Neutrophil (primary cell): ENCODE data around the gene ZKSCAN3.

Source experiments
- H3K27ac ChIP-seq: fragments of 200-600 bp; sonication (generic); 2 replicates; pipeline ENCODE4 v1.5.1; 2016; ENCODE audit warnings: mild to moderate bottlenecking, moderate library complexity
- H3K27me3 ChIP-seq: fragments of 200-600 bp; sonication (generic); 2 replicates; pipeline ENCODE4 v1.6.0; 2016; ENCODE audit warnings: mild to moderate bottlenecking
- H3K36me3 ChIP-seq: fragments of 200-600 bp; sonication (generic); 2 replicates; pipeline ENCODE4 v1.5.1; 2017
- H3K4me1 ChIP-seq, 2 experiments: fragments of 200-600 bp in 1 of 2; sonication (generic) in 1 of 2; 1 replicate in 1 of 2; 2 replicates in 1 of 2; pipeline versions ENCODE4 v1.5.1 to v1.6.1; 2013 to 2016; ENCODE audit warnings: low read depth in 1 of 2, low read length in 1 of 2, mild to moderate bottlenecking in 1 of 2, moderate library complexity in 1 of 2; ENCODE audit not compliant: control insufficient read depth in 1 of 2, insufficient read depth in 1 of 2
- H3K4me3 ChIP-seq, 2 experiments: fragments of 200-600 bp in 1 of 2; sonication (generic) in 1 of 2; 1 replicate in 1 of 2; 2 replicates in 1 of 2; pipeline ENCODE4 v1.5.1; 2013 to 2016; ENCODE audit warnings: low read depth in 1 of 2, low read length in 1 of 2, mild to moderate bottlenecking in 1 of 2, moderate library complexity in 1 of 2
- H3K9me3 ChIP-seq: fragments of 200-600 bp; sonication (generic); 2 replicates; pipeline ENCODE4 v1.5.1; 2016
- CTCF ChIP-seq: fragments of 200-600 bp; sonication (generic); IDR thresholded peaks from 2 replicates; pipeline ENCODE4 v1.5.1; 2016; ENCODE audit warnings: antibody characterized with exemption

ZKSCAN3 gene

GRCh38 chr6:28408076-28408802 lies 58.5 kb downstream of the ZKSCAN3 start:
- H3K4me3 ChIP-seq = no peak overlapping the region
- TF ChIP-seq CTCF = no peak
- H3K36me3 ChIP-seq = no peaks in the 10 kb centered on the region

GRCh38 chr6:28410767-28411166 lies 61.0 kb downstream of the ZKSCAN3 start:
- Histone ChIP-seq H3K27me3 (peaks cover 35% of the 10 kb centered on the region), H3K4me1 (no peaks in the 10 kb centered on the region), H3K36me3 (no peaks in the 10 kb centered on the region), H3K27ac (no peak overlapping the region), H3K4me3 (no peak overlapping the region), H3K9me3 (no peaks in the 10 kb centered on the region)
- no peak for TF ChIP-seq CTCF

More at GRCh38 chr6:28408076-28408802, 58.5 kb downstream of the ZKSCAN3 start:
- H3K27me3 ChIP-seq = peaks cover 40% of the 10 kb centered on the region
- no peaks in the 10 kb centered on the region for H3K4me1 ChIP-seq
- no peak overlapping the region for H3K27ac ChIP-seq
- no peaks in the 10 kb centered on the region for H3K9me3 ChIP-seq

GRCh38 chr6:28413681-28414080 lies 63.9 kb downstream of the ZKSCAN3 start:
- TF ChIP-seq CTCF = no peak

More at GRCh38 chr6:28413681-28414080, 63.9 kb downstream of the ZKSCAN3 start:
- no peaks in the 10 kb centered on the region for H3K4me1 ChIP-seq
- H3K36me3 ChIP-seq = no peaks in the 10 kb centered on the region
- H3K4me3 ChIP-seq = no peak overlapping the region
- H3K9me3 ChIP-seq = no peaks in the 10 kb centered on the region
- H3K27me3 ChIP-seq = peaks cover 18% of the 10 kb centered on the region
- H3K27ac ChIP-seq = no peak overlapping the region
